HG03135 (cell line): ENCODE results near the gene CA11.
"Not testable (repeated sequence)": the region's sequence is repeated elsewhere in the genome, so short reads cannot be mapped to it uniquely, and the experiment has no call there.

Experiments used
- ATAC-seq: cut with Tn5 transposase; IDR thresholded peaks from one replicate; pipeline ENCODE4 v1.9.1; 2021; ENCODE audit warnings: mild to moderate bottlenecking, moderate library complexity; ENCODE audit not compliant: unreplicated experiment

The CA11 gene

GRCh38 chr19:48642862-48643261, 3.1 kb downstream of the CA11 start:
- no peak for ATAC-seq

- ATAC-seq, result no peak
Measured at GRCh38 chr19:48641850-48642249, 4.1 kb downstream of the CA11 start.

GRCh38 chr19:48639483-48640375, 6.3 kb downstream of the CA11 start:
- no peak for ATAC-seq

- ATAC-seq, result no peak
Measured at GRCh38 chr19:48638831-48639381, 7.1 kb downstream of the CA11 start.

- ATAC-seq, result peak; percentile 14
Measured at GRCh38 chr19:48637948-48638830, 7.8 kb downstream of the CA11 start.

- ATAC-seq, result peak; percentile 60
Measured at GRCh38 chr19:48637449-48637947, 8.5 kb downstream of the CA11 start.

- ATAC-seq, result no peak
Measured at GRCh38 chr19:48636859-48637448, 9.0 kb downstream of the CA11 start, which contains the start of gene DBP. DBP (minus strand) TSS chr19:48637379; CDS start chr19:48636994, 385 bp downstream.

GRCh38 chr19:48635966-48636858, 9.8 kb downstream of the CA11 start:
- no peak for ATAC-seq

GRCh38 chr19:48635263-48635965, 10.6 kb downstream of the CA11 start:
- ATAC-seq, result no peak

- ATAC-seq, result no peak
Measured at GRCh38 chr19:48634424-48635262, 11.3 kb downstream of the CA11 start.

GRCh38 chr19:48634036-48634342, 12.0 kb downstream of the CA11 start:
- ATAC-seq, result no peak

- ATAC-seq, result no peak
Measured at GRCh38 chr19:48633148-48634035, 12.6 kb downstream of the CA11 start.

GRCh38 chr19:48632692-48633147, 13.3 kb downstream of the CA11 start:
- ATAC-seq, result no peak

- ATAC-seq, result not testable (repeated sequence)
Measured at GRCh38 chr19:48632286-48632685, 13.7 kb downstream of the CA11 start.

- no peak for ATAC-seq
Measured at GRCh38 chr19:48631225-48631624, 14.8 kb downstream of the CA11 start.

GRCh38 chr19:48630296-48631063, 15.5 kb downstream of the CA11 start:
- ATAC-seq, result no peak
